Gastrocnemius medialis (tissue), 4 donors: ENCODE measurements around the gene DGCR6L. TPM values are rescaled to one million over a fixed set of nuclear protein-coding genes. Genes with fewer than 3 reads are reported as not detected.

ENCODE experiments used
- ATAC-seq, 2 donors: fragments of 150-250 bp; one replicate each; pipeline ENCODE4 v1.9.1; 2016
- DNase-seq, 2 donors: peaks; one replicate each; pipeline ENCODE4 v3.0.0-alpha.2; 2019
- H3K27ac ChIP-seq, 4 donors: fragments of 200-600 bp; sonication (generic); 1 replicate in 1 of 4; 2 replicates in 3 of 4; pipeline ENCODE4 v1.5.1; 2016 to 2018; ENCODE audit warnings: mild to moderate bottlenecking in 2 of 4, moderate library complexity in 1 of 4
- H3K27me3 ChIP-seq, 3 donors: fragments of 200-600 bp; sonication (generic) in 2 of 3; 1 replicate in 1 of 3; 2 replicates in 2 of 3; pipeline versions ENCODE4 v1.5.1 to v1.6.0; 2016 to 2019; ENCODE audit warnings: mild to moderate bottlenecking in 1 of 3, moderate library complexity in 1 of 3
- H3K36me3 ChIP-seq, 2 donors: fragments of 200-600 bp; sonication (generic) in 1 of 2; one replicate each; pipeline ENCODE4 v1.5.1; 2017 to 2018
- H3K4me1 ChIP-seq, 2 donors: fragments of 200-600 bp; sonication (generic) in 1 of 2; one replicate each; pipeline ENCODE4 v1.5.1; 2016 to 2017; ENCODE audit warnings: mild to moderate bottlenecking in 2 of 2
- H3K4me3 ChIP-seq, 4 donors: fragments of 200-600 bp; sonication (generic) in 3 of 4; 1 replicate in 1 of 4; 2 replicates in 3 of 4; pipeline ENCODE4 v1.5.1; 2016 to 2019; ENCODE audit warnings: mild to moderate bottlenecking in 2 of 4
- H3K9me3 ChIP-seq, 3 donors: fragments of 200-600 bp; sonication (generic) in 2 of 3; 1 replicate in 1 of 3; 2 replicates in 2 of 3; pipeline ENCODE4 v1.5.1; 2016 to 2019
- POLR2A ChIP-seq, 2 donors: fragments of 450-650 bp; IDR thresholded peaks; one replicate each; pipeline ENCODE4 v1.6.1; 2017; ENCODE audit warnings: antibody characterized with exemption in 2 of 2, mild to moderate bottlenecking in 2 of 2, moderate library complexity in 2 of 2
- in situ Hi-C, 4 donors: fragments of 200-750 bp; cut with MboI; loops; one replicate each; pipeline versions ENCODE4 v1.15.0 to v1.8.0; 2017; ENCODE audit warnings: low sequenced_read_pairs in 4 of 4
- intact Hi-C: fragments of 100-400 bp; cut with DNase I; formaldehyde crosslinking; loops from one replicate; pipeline ENCODE4 v1.15.1; 2023; ENCODE audit warnings: low total_unique reads
- total RNA-seq, 4 donors: library from RNA; depleted of rRNA; stranded (reverse); fragments of >200 nt; gene quantifications; one replicate each; pipeline versions ENCODE4 v1.1.0 to v1.2.3, GENCODE V29; 2016
- TF ChIP-seq, protein P1 (sequence below), 5 experiments: fragments of 450-650 bp in 3 of 5; fragments of 200-600 bp in 2 of 5; sonication (generic) in 2 of 5; IDR thresholded peaks in 4 of 5; conservative IDR thresholded peaks in 1 of 5; 1 replicate in 4 of 5; 2 replicates in 1 of 5; pipeline ENCODE4 v1.5.1; 2016 to 2019; ENCODE audit warnings: antibody characterized with exemption in 5 of 5, mild to moderate bottlenecking in 3 of 5, moderate library complexity in 3 of 5

DGCR6L gene
- total RNA-seq, 4 donors from 2014 or later = 43.5 to 105 (median 67.5) TPM

DNA sequence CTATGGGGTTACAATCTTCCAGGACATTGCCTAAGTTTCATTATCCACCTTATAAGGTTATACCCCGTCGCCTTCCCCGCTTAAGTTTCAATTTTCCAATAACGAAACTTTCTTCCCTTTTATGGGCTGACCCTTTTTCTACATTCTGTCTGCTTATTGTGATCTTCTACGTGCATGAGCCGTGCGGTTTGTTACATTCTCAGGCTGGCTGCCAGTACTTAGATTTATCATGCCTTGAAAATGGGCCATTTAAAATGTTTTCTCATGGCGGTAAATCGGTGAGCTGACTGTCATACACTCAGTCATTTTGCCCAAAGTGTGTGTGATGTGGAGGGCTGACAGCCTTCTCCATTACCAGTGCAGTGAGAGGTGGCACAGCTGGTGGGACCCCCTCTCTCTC, 23.3 kb downstream of the DGCR6L start:
- intact Hi-C loops (no loop called here), in situ Hi-C loops (loop anchor here (10.0 kb wide), 1 partner anchor 142 kb away; the partner anchor contains the start of gene CCDC188 (in 4 of the 4))

DNA sequence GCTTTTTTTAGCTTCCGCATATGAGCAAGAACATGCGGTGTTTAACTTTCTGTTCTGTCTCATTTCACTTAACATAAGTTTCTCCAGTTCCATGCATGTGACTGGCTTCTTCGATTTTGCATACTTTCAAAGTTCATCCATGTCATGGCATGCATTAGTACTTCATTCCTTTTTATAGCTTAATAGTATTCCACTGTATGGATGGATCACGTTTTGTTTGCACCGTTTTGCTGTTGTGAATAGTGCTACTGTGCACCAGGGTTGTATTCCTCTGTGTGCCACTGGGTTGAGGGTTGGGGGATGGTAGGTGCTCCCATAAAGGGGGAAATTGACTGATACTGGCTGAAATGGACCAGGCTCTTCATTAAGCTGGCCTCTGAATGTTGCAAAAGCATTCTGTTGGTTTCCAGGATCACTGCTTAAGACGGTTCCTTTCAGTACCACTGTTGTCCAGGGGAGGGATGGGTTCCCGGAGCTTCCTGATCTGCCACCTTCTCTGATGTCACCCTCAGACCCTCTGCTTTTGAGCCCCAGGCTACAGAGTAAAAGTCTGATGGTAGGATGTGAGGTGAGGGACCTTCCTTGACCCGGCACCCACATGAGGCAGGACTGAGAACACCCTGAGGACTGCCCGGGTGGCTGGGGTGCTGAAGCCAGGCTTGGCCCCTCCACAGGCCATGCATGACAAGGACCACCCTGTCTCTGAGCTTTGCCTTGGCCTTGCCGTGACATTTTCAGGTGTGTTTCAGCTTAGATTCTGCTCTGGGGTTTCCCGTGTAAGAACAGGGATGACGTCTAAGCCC, 24.4 kb downstream of the DGCR6L start:
- Histone ChIP-seq H3K4me1 (peaks cover 4 to 7% of the 10 kb centered on the region in 2 donors), H3K9me3 (no peaks in the 10 kb centered on the region), H3K27me3 (no peaks in the 10 kb centered on the region), H3K4me3 (no peak overlapping the region), H3K27ac (no peak overlapping the region), H3K36me3 (no peaks in the 10 kb centered on the region)
- intact Hi-C loops = no loop called here
- TF ChIP-seq, protein P1, sequence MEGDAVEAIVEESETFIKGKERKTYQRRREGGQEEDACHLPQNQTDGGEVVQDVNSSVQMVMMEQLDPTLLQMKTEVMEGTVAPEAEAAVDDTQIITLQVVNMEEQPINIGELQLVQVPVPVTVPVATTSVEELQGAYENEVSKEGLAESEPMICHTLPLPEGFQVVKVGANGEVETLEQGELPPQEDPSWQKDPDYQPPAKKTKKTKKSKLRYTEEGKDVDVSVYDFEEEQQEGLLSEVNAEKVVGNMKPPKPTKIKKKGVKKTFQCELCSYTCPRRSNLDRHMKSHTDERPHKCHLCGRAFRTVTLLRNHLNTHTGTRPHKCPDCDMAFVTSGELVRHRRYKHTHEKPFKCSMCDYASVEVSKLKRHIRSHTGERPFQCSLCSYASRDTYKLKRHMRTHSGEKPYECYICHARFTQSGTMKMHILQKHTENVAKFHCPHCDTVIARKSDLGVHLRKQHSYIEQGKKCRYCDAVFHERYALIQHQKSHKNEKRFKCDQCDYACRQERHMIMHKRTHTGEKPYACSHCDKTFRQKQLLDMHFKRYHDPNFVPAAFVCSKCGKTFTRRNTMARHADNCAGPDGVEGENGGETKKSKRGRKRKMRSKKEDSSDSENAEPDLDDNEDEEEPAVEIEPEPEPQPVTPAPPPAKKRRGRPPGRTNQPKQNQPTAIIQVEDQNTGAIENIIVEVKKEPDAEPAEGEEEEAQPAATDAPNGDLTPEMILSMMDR (IDR thresholded peaks at IDR 0.05 in 4 of 5, conservative IDR thresholded peaks at IDR 0.05 in 1 of 5) = no peak
- TF ChIP-seq POLR2A (IDR thresholded peaks at IDR 0.05) = no peak
- ATAC-seq (no peak), DNase-seq (no peak)
- in situ Hi-C loops = loop anchor here (10.0 kb wide), 1 partner anchor 141 kb away; the partner anchor contains the start of gene CCDC188 (in 4 of the 4)

More for the DNA sequence above, 23.3 kb downstream of the DGCR6L start:
- no peak for TF ChIP-seq POLR2A (IDR thresholded peaks at IDR 0.05)
- TF ChIP-seq, protein P1 (IDR thresholded peaks at IDR 0.05 in 4 of 5, conservative IDR thresholded peaks at IDR 0.05 in 1 of 5) = no peak
- no peaks in the 10 kb centered on the region for H3K36me3 ChIP-seq
- DNase-seq (no peak), ATAC-seq (no peak)
- H3K4me3 ChIP-seq = no peak overlapping the region
- H3K27ac ChIP-seq = no peak overlapping the region
- H3K4me1 ChIP-seq = peaks cover 4 to 7% of the 10 kb centered on the region in 2 donors
- H3K9me3 ChIP-seq = no peaks in the 10 kb centered on the region
- peaks cover 8 to 9% (median 9%) of the 10 kb centered on the region in 3 donors for H3K27me3 ChIP-seq

DNA sequence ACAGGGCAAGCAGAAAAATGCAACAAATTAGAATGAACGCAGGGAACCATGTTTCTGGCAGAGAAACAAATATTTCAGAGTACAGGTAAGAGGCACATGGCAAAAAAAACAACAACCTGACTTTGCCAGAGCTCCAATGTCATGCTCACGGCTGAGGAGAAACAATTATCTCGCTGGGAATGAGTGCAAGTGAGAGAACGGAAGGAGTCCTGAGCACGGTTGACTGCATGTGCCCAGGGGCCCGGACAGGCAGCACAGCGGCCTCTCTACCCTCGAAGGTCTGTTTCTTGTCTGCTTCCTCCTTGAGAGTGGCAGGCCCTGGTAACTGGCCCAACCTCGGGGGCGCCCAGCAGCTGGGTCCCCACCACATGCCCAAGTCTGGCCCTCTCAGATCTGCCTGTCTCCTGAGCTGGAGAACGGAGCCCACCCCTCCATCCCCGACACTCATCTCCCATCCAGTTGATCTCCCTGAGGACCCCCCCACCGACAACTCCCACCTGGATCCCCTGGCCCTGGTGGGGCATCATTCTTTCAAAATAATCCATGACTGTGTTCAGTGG, 27.1 kb downstream of the DGCR6L start:
- no peak overlapping the region for H3K4me3 ChIP-seq
- H3K27me3 ChIP-seq = no peaks in the 10 kb centered on the region
- in situ Hi-C loops (loop anchor here (10.0 kb wide), 1 partner anchor 138 kb away; the partner anchor contains the start of gene CCDC188 (in 4 of the 4)), intact Hi-C loops (no loop called here)
- no peaks in the 10 kb centered on the region for H3K9me3 ChIP-seq
- H3K27ac ChIP-seq = no peak overlapping the region
- no peak for DNase-seq
- H3K36me3 ChIP-seq = no peaks in the 10 kb centered on the region
- no peak for ATAC-seq
- H3K4me1 ChIP-seq = no peaks in the 10 kb centered on the region
- no peak for TF ChIP-seq POLR2A (IDR thresholded peaks at IDR 0.05)
- TF ChIP-seq, protein P1 (IDR thresholded peaks at IDR 0.05 in 4 of 5, conservative IDR thresholded peaks at IDR 0.05 in 1 of 5) = no peak

DNA sequence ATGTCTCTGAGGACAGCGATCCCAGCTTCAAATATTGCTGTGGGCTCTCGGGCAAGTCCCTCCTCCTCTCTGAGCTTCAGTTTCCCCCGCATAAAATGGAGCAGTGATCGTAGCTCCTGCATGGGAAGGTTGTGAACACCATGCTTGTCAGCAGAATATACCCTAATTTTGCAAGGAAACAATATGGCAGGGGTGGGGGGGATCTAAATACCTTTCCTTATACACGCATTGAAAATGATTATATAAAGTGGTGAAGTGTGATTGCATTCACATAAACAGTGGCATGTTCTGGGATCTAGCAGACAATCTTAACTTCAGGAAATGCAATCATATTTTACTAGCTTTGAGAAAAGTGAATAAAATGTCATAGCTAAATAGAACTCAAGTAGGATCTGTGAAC, 27.8 kb downstream of the DGCR6L start:
- no peak overlapping the region for H3K27ac ChIP-seq
- intact Hi-C loops = no loop called here
- no peaks in the 10 kb centered on the region for H3K9me3 ChIP-seq
- TF ChIP-seq, protein P1 (IDR thresholded peaks at IDR 0.05 in 4 of 5, conservative IDR thresholded peaks at IDR 0.05 in 1 of 5) = no peak
- TF ChIP-seq POLR2A (IDR thresholded peaks at IDR 0.05) = no peak
- ATAC-seq = no peak
- no peak for DNase-seq
- no peaks in the 10 kb centered on the region for H3K4me1 ChIP-seq
- no peaks in the 10 kb centered on the region for H3K27me3 ChIP-seq
- H3K36me3 ChIP-seq = no peaks in the 10 kb centered on the region
- in situ Hi-C loops = loop anchor here (10.0 kb wide), 1 partner anchor 137 kb away; the partner anchor contains the start of gene CCDC188 (in 4 of the 4)
- H3K4me3 ChIP-seq = no peak overlapping the region
